Hematopoietic multipotent progenitor cell treated with erythropoietin and hydrocortisone succinate and interleukin-3 and kit ligand, for 6 days (in vitro differentiated cells): ENCODE data around the gene TAL2.

ENCODE experiments used
- DNase-seq: peaks from one replicate; pipeline ENCODE4 v3.0.0-alpha.2; 2015

Gene TAL2

GRCh38 chr9:105662184-105663104, at the start of gene TAL2:
Gene TAL2, plus strand, starts transcription at chr9:105662457. Its CDS starts 40 bp downstream, at chr9:105662497.
- no peak for DNase-seq

GRCh38 chr9:105621001-105621400, 41.3 kb upstream of the TAL2 start:
- DNase-seq = no peak

DNA sequence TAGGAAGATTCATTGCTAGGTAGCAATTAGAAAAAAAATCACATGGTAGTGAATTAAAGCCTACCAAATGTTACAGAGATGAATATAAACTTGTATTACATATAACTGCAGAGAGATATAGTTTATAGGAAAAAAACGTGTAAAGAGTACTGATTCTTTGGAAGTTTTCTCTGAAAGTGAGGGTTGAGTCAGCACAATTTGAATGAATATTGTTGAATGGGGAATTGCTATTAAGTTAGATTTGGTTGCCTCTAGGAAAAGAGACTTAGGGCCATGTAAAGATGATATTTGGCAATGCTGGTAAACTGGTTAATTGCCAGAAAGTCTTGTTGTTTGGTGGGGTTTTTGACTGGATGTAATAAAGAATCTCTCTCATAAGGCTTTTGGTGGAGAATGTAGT, 37.2 kb upstream of the TAL2 start:
- DNase-seq = no peak

- no peak for DNase-seq
Observed at GRCh38 chr9:105632807-105633206, 29.4 kb upstream of the TAL2 start.

DNA sequence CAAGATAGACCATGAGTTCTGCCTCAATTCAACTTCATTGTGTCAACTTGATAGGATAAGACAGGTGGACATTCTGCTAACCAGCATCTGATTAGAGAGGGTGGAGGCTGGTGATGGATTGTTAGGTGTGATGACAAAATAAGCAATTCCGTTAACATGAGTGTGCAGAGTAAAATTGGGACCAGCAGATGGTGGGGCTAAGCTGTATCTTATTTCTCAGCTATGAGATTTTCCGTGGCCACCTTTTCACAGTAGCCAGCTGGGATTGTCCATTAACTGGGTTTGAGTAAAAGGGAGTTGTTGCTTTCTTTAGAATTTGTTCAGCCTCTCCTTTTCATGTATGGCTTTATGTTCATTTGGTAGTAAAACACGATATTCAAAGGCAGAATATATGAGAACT, 28.8 kb upstream of the TAL2 start:
- no peak for DNase-seq

GRCh38 chr9:105636331-105636730, 25.9 kb upstream of the TAL2 start:
- no peak for DNase-seq

DNA sequence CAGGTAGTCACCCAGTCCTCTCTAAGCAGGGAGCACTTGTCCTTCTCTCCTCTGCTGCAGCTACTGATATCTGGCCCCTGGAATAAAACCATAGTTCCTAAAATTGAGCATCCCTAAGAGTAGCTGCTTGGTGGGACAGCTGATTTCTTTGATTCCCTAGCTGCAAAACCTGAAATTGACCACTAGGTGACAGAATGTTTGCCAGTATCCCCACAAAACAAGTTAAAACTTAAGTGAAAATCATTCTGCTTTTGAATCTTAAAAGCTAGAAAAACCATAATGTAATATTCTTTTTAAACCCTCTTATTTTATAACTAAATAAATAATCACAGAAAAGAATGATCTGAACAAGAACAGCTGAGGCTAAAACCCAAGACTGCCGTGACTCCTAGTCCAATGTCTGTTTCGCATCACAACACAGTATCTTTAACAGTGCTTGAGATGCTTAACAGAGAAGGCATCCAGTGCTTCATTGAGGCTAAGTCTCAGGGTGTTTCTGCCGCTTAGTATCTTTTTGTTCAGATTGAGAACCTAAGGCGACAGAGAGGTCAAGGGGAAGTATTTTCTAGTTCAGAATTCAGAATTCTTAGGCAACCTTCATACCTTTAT, 24.4 kb upstream of the TAL2 start:
- DNase-seq = peak; percentile 20

DNA sequence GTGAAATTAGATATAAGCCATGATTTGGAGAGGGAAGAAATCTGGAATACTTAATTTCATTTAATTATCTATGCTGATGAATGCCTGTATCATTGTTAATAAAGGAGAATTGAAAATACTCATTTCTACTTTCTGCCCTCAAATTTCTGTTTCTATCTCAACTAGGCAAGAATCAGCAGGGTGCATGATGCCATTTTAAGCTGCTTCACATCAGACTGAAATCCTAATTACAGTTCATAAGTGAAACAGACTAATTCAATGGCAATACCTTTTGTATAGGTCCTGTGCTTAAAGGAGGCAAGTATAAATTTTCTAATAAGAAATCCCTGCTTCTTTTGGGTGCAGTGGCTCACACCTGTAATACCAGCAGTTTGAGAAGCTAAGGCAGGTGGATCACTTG, 22.3 kb upstream of the TAL2 start:
- no peak for DNase-seq

GRCh38 chr9:105643795-105644194, 18.5 kb upstream of the TAL2 start:
- no peak for DNase-seq

DNA sequence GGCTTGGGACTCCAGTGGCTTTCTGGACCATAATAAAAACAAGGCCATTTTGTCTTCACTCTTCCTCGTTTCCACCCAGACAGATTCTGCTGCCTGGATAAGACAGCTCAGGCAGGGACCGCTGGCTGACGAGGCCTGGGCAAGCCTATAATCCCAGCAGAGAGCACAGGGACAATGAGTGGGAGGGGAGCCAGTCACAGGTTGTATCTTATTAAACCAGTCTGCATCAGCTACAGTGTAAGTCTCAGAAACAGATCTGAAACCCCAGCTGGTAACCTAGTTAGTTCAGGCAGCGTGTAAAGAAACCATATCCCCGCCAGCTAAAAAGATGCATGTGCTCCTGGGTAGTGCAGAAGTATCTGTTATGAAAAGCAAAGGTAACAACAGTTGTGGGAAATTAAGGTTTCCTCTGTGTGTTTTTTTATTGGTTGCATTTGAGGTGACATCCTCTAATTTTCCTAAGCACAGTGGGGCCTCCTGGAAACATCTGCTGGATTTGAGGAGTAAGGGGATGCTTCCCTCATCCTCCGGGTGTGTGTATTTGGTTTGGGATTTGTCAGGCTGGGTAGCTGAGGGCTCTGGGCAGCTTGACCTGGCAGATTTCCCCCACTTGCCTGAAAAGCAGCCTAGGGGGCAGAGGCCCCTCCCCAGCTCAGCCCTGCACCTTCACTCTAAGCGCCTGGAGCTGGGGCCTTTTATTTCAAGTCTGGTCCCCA, 15.2 kb upstream of the TAL2 start:
- no peak for DNase-seq

GRCh38 chr9:105647595-105648349, 14.5 kb upstream of the TAL2 start:
- peak; percentile 31 for DNase-seq

DNA sequence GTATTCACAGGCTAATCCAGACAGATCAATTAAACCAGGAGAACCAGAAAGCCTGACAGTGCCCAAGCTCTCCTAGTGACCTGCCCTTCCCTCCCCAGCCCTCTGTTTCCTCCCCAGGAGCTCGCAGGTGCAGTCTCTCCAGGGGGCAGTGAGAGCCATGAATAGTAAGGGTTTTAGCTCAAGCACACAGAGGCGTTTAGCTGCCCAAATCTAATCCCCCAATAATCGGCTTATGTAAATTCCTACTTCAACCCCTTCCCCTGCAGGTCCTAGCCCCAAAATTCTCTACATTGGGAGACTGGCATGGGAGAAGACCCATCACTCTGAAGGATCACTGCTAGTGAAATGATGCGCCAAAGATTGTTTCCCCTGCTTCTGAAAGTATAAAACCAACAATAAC, 10.5 kb upstream of the TAL2 start:
- no peak for DNase-seq

DNA sequence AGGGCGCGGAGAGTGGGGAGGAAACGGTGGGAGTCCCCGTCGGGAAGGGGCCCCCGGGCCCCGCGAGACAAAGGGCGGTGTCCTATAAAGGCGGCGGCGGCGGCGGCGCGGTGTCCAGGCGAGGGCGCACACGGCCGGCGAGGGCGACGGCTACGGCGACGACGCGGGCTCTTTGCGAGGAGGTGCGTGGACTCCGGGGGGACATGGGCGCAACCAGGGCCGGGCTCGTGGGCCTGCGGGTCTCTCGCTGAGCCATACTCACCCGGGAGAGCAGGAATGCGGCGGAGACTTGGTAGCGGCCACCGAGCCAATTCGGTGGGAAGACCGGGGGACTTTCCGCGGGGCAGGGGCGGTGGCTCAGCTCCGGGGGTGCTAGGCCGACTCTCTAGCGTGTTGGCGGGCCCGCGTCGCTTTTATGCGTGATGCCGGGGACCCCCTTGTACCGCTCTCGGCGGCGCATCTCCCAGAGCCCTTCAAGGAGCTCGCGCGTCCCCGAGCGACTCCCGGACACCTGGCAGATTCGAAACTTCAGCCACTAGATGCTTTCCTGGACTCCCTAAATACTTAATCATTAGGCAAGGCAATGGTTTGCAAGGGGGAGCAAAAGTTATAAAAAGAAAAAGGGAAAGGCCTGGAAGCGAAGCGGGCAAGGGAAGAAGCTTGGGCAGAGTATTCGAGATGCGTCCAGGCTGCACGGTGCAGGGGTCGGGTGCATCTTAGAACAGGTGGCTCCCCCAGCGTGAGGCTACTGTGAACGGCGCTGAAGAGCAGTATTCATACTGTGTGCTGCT, 5.9 kb upstream of the TAL2 start:
- DNase-seq = peak; percentile 53

DNA sequence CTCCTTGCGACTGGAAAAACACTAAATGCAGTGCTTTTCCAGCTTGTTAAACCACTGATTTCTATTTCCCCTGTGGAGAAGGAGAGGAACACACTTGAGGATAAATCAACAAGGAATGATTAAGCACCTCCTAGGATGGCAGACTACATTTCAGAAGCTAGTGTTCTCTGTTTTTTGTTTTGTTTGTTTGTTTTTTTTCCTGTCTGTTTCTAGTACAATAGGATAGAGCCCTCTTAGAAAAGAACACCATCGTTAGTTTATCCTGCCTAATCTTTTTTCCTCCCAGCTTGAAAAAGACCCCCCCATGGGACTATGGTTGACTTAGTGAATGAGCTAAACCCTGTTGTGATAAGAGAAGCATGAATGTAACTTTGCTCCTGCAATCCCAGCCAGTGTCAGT, 3.9 kb upstream of the TAL2 start:
- DNase-seq = no peak

DNA sequence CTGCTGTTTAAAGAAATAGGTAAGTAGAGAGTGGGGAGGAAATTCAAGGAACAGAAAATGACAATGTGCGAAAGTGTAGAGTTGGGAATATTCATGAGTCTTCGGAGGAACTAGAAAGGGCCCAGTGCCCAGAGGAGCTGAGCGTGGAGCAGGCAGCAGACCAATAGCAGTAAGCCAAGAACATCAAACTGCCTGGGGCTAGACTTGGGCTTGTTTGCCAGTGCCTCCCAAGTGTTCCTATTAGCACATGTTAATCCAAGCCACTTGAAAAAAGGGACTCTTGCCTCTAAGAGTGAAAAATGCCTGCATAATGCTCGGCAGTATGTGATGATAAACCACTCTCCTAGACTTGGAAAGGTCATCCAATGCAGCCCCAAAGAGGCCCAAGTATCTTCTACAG, 1.2 kb upstream of the TAL2 start:
- no peak for DNase-seq

DNA sequence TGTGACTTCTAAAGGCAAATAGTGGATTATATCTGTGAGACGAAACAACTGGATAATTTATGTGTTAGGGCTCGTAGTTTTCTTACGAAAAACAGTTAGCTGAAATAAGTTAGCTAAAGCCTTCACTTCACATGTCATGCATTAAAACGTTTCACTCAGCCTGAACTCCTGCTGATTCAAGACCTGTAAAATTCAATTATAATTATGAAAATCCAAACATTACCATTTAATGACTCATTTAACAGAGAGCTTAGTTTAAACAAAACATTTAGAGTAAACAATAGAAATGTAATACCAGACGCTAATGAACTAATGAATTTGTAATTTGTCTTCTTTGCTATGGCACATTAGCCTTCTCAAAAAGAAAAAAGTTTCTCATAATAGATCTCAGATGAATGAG, 1.7 kb downstream of the TAL2 start:
- DNase-seq = no peak

DNA sequence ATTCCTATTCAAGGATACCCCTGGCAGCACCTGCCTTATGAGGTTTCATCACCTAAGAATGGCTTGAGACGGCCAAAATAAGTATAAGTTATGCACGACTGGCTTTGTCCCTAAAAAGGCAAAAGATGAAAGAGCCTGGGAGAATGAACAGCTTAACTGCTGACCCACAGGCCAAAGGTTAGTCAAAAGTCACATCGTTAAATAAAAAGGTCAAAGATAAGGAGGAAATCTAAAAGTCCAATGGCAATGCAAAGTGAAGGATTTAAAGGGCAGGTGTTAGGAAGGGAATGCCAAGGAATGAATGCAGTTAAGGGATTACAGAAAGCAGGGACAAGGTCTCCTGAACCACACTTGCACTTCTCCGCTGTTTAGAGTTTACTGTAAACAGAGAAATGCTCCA, 5.6 kb downstream of the TAL2 start:
- no peak for DNase-seq

- DNase-seq = no peak
Observed at GRCh38 chr9:105670315-105670714, 8.1 kb downstream of the TAL2 start.

DNA sequence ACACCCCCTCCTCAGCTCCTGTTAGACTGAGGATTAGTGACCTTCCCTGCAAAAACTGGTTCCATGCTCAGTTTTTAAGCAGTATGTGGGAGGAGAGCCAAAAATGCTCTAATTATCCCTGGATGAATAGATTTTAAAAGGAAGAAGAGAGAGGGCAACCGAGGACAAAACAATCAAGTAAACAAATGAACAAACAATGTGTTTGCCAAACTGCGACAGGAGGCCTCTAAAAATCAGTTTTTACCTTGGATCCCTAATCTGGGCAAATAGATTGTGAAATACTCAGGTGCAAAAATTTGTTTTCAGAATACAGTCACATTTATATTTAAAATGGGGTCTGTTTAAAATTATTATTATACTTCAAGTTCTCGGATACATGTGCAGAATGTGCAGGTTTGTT, 8.5 kb downstream of the TAL2 start:
- DNase-seq = no peak

- peak; percentile 54 for DNase-seq
Observed at GRCh38 chr9:105672711-105673234, 10.5 kb downstream of the TAL2 start.

DNA sequence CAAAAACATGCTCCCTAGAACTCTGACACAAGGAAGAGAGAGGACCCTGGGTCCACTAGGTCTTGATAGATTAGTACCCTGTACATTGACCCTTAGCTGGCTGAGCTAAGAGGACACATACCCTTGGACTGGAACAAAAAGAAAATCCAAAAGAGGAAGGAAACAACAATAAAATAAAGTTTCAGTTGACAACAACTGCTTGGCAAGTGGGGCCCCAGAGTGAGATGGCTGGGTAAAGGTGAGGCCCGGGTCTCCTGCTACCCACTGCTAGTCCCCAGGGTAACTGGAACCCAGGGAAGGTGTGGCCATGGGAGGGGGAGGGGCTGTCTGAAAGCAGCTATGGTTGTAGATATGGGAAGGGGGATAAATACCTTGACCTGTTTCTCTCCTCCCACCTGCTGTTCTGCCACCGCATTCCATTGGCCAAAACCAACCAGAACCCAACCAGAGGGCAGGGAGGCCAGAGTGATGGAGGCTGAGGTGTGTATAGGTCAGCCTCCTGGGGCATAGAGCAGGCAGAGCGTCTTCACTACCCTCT, 11.7 kb downstream of the TAL2 start:
- no peak for DNase-seq
